Right kidney (tissue), 1 donor: ENCODE data around the gene ITGA1.
"Not testable (repeated sequence)": the region's sequence is repeated elsewhere in the genome, so short reads cannot be mapped to it uniquely, and the experiment has no call there.

ENCODE experiments used
- DNase-seq: peaks from one replicate; pipeline ENCODE4 v3.0.0-alpha.2; 2016

The ITGA1 gene

GRCh38 chr5:52800394-52801213 lies 12.9 kb downstream of the ITGA1 start:
- peak; percentile 75 for DNase-seq

- DNase-seq, result no peak
Measured at GRCh38 chr5:52801329-52801728, 13.6 kb downstream of the ITGA1 start.

GRCh38 chr5:52802272-52802973 lies 14.7 kb downstream of the ITGA1 start:
- no peak for DNase-seq

- DNase-seq, result no peak
Measured at GRCh38 chr5:52802974-52803336, 15.2 kb downstream of the ITGA1 start.

GRCh38 chr5:52804387-52804791 lies 16.7 kb downstream of the ITGA1 start:
- DNase-seq, result no peak

GRCh38 chr5:52804981-52805380 lies 17.3 kb downstream of the ITGA1 start:
- no peak for DNase-seq

- DNase-seq, result no peak
Measured at GRCh38 chr5:52805615-52806014, 17.9 kb downstream of the ITGA1 start.

- DNase-seq, result no peak
Measured at GRCh38 chr5:52807037-52807436, 19.3 kb downstream of the ITGA1 start.

- DNase-seq, result no peak
Measured at GRCh38 chr5:52807723-52808122, 20.0 kb downstream of the ITGA1 start.

- DNase-seq, result no peak
Measured at GRCh38 chr5:52808316-52808901, 20.7 kb downstream of the ITGA1 start.

- DNase-seq, result no peak
Measured at GRCh38 chr5:52809884-52810283, 22.2 kb downstream of the ITGA1 start.

- DNase-seq, result no peak
Measured at GRCh38 chr5:52810426-52810825, 22.7 kb downstream of the ITGA1 start.

GRCh38 chr5:52811067-52811749 lies 23.5 kb downstream of the ITGA1 start:
- DNase-seq, result no peak

GRCh38 chr5:52814352-52815148 lies 26.8 kb downstream of the ITGA1 start:
- DNase-seq, result no peak

GRCh38 chr5:52817818-52818217 lies 30.1 kb downstream of the ITGA1 start:
- no peak for DNase-seq

- DNase-seq, result no peak
Measured at GRCh38 chr5:52818360-52818759, 30.6 kb downstream of the ITGA1 start.

GRCh38 chr5:52818807-52819206 lies 31.1 kb downstream of the ITGA1 start:
- not testable (repeated sequence) for DNase-seq

- no peak for DNase-seq
Measured at GRCh38 chr5:52821901-52822300, 34.2 kb downstream of the ITGA1 start.

- no peak for DNase-seq
Measured at GRCh38 chr5:52822437-52822836, 34.7 kb downstream of the ITGA1 start.

- DNase-seq, result no peak
Measured at GRCh38 chr5:52824827-52825226, 37.1 kb downstream of the ITGA1 start.

GRCh38 chr5:52825826-52826225 lies 38.1 kb downstream of the ITGA1 start:
- no peak for DNase-seq

- no peak for DNase-seq
Measured at GRCh38 chr5:52827815-52828214, 40.1 kb downstream of the ITGA1 start.
